ENCODE measurements around the gene SLC12A3.
"Not testable (repeated sequence)": the region's sequence is repeated elsewhere in the genome, so short reads cannot be mapped to it uniquely, and the experiment has no call there.

Gene SLC12A3

DNA sequence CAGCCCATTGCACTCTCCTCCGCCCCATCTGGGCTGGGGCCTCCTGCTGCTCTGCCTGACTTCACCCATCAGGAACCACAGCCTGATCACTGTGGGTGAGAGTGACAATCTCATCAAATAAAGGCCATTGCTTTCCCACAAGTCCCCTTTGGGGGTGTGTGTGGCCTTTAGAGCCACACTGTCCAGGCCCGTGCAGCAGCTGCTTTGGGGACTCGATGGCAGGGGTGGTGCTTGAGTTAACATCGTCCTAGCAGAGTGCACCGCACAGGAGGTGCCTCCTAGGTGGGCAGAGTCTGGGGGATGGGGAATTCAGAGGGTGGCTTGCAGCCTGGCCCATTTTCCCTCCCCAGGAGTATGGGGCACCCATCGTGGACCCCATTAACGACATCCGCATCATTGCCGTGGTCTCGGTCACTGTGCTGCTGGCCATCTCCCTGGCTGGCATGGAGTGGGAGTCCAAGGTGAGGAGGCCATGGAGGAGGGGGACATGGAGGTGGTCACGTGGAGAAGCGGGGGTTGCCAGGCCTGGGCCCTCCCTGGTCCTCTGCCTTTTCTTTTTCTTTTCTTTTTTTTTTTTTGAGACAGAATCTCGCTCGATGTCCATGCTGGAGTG lies 5.4 kb downstream of the SLC12A3 start:
- DNase-seq = no peak

DNA sequence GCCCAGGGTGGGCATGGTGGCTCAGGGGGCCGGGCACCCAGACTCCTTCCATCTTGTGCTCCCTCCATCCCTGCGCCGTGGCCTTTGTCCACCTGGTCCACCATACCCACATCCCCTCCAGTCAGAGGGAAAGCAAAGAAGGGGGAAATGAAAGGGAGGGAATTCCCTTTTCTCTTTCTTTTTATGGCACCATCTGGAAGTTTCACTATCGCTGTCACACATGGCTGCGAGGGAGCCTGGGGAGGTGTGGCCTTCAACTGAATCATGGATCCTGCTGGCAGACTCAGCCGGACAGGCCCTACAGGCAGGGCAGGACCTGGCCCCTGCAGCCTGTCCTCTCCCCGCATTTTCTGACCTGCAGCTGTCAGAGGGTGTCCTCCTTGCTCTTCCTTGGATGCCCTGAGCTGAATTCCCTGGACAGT lies 6.2 kb downstream of the SLC12A3 start:
- DNase-seq = no peak

DNA sequence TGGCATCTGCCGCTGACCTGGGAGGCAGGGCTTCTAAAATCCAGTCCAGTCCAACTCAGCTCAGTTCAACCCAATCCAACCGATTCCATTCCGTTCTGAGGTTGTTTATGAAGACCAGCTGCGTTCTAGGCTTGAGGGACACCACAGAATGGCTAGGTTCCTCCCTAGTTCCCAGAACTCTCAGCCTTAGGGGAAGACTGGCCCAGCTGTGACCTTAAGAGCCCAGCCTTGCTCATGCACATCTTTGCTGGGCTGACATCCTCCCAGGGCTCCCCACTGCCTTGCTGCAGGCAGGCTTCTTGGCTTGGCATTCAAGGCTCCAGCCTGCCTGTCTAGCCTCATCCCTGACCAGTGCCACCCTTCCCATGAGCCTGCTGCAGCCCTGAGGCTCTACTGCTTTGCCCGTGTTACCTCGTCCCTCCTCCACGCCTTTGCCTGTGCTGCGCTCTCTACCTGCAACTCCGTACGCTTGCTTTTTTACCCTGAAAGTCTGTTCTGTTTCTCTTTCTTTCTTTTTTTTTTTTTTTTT lies 7.9 kb downstream of the SLC12A3 start:
- DNase-seq = no peak

DNA sequence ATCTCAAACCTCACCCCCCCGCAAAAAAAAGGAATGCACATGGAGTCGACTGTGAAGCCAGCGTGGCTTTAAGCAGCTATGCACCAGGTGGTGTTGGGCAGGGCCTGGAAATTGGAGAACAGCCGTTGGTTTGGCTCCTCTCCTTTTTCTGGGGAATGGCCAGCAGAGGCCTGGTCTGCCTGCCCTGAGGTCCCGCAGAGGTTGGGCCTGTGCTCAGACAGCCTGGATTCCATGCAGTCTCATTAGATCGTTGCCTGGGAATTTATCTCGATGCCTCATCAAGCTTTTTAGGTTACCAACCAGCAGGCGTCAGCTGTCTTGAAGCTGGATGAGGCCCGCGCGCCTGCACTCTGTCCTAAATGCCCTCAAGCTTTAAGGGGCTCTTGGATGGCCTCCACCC lies 9.8 kb downstream of the SLC12A3 start:
- no peak for DNase-seq

GRCh38 chr16:56876048-56876447 lies 11.0 kb downstream of the SLC12A3 start:
- DNase-seq = no peak

DNA sequence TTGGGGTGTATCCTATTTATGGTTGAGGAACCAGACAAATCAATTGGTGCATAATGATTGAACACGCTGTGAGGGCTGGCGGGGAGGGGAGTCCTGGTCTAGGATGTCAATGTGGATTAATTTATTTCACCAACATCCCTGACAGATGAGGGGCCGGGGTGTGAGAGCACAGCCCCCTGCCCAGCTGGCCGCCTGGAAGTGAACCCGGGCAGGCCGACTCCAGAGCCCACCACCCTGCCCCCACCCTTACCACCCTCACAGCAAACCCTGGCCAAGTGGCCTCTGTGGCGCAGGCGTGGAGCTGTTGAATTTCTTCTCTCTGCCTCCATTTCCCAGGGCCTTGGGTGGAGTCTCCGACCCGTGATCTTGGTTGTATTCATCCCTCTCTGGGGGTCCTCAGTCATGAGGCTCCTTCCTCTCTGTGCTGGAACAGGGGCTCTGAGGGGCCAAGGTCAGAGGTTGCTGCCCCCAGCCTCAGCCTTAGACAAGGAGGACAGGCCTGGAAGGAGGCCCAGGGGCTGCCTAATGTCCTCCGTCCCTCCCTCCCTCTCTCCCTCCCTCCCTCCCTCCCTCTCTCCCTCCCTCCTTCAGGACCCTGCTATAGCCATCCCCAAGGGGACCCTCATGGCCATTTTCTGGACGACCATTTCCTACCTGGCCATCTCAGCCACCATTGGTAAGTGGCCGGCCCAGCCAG lies 12.6 kb downstream of the SLC12A3 start:
- DNase-seq = no peak

- no peak for DNase-seq
Observed at GRCh38 chr16:56878282-56878854, 13.4 kb downstream of the SLC12A3 start.

- no peak for DNase-seq
Observed at GRCh38 chr16:56879276-56879675, 14.3 kb downstream of the SLC12A3 start.

- no peak for DNase-seq
Observed at GRCh38 chr16:56880176-56880575, 15.2 kb downstream of the SLC12A3 start.

- DNase-seq = no peak
Observed at GRCh38 chr16:56880685-56881084, 15.7 kb downstream of the SLC12A3 start.

DNA sequence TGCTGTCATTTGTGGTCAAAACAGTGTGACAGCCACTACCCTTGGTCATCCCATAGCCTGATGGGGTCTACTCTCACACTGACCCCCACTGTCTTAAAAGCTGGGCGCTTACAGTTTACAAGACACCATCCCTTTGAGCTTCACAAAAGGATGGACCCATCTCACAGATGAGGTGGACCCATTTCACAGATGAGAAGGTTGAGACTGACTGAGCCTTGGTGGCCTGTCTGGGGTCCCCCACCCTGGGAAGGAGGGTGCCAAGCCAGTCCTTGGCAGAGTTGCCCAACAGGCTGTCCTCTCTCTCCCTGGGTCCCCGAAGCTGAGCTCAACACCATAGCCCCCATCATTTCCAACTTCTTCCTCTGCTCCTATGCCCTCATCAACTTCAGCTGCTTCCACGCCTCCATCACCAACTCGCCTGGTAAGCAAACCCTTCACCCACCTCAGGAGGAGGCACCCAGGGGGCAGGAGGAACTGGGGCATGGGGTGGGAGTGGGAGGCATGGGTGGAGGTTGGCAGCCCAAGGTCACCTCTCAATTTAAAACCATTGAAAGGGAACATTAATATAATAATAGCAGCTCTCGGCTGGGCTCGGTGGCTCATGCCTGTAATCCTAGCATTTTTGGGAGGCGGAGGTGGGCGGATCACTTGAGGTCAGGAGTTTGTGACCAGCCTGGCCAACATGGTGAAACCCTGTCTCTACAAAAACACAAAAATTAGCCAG lies 17.2 kb downstream of the SLC12A3 start:
- no peak for DNase-seq

- no peak for DNase-seq
Observed at GRCh38 chr16:56883586-56883985, 18.6 kb downstream of the SLC12A3 start.

DNA sequence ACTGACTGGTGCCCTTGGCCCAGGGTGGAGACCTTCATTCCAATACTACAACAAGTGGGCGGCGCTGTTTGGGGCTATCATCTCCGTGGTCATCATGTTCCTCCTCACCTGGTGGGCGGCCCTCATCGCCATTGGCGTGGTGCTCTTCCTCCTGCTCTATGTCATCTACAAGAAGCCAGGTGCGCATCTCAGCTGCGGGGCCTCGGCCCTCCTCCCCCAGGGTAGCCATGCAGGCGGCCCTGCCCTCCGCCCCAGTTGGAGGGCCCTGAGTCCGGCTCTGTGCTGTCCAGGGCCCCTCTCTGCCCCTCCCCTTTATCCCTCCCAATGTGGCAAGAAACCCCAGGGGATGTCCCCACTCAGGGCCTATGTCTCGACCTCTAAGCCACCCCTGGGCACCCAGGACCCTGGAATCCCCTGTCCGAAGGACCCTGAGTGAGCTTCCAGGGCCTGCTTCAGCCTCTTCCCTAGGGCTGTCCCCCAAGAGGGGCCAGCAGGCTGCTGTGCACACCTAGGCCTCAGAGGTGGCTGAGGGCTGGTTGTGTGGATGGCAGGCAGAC lies 19.1 kb downstream of the SLC12A3 start:
- DNase-seq = no peak

DNA sequence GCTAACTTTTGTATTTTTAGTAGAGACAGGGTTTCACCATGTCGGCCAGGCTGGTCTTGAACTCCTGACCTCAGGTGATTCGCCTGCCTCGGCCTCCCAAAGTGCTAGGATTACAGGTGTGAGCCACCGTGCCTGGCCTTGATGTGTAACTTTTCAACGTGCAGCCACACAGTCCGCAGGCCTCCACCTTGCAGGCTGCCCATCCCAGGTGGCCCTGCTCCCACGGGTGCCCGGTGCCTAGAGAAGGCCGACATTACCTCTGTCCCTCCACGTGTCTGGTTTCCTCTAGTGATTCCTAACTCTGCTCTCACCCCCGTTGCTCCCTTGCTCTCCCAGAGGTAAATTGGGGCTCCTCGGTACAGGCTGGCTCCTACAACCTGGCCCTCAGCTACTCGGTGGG lies 19.9 kb downstream of the SLC12A3 start:
- not testable (repeated sequence) for DNase-seq

DNA sequence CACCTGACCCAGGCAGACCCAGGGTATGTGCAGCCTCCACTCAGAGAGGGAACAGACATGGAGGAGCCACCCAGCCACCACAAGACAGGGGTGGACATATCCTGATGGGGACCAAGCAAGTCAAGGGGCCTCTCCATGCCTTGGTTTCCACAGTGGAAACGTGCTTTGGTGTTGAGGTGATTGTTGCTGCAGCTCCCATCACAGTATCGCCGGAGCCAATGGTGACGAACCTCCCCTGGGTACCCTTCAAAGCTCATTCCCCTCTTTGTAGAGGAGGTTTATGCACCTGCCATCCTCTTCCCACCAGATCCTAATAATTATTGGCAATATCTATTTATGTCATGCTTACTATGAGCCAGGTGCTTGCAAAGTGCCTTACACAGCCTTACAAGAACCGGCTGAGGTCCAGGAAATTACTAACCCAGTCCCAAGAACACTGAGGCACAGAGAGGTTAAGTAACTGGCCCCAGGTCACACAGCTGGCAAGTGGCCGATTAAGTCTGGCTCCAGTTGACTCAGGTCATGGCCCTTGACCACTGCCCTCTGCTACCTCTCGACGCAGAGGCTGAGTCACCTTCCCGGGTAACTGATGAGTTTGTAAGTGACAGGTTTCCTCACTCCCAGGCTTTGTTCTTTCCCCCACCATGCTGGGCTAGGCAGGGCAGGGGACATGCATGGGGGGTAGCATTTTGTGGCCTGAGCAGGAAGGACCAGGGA lies 20.6 kb downstream of the SLC12A3 start:
- DNase-seq = no peak

DNA sequence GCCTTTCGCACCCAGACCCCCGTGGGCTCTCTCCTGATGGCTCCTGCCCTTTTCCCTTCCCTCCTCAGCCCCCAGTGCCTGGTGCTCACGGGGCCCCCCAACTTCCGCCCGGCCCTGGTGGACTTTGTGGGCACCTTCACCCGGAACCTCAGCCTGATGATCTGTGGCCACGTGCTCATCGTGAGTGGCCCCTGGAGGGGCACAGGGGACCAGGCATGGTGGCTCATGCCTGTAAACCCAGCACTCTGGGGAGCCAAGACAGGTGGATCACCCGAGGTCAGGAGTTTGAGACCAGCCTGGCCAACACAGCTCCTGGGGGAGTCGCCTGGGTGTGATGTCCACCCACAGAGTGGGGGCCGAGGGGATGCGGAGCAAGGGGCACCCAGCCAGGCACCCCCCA lies 21.3 kb downstream of the SLC12A3 start:
- DNase-seq = no peak

- no peak for DNase-seq
Observed at GRCh38 chr16:56886826-56887225, 21.8 kb downstream of the SLC12A3 start.

DNA sequence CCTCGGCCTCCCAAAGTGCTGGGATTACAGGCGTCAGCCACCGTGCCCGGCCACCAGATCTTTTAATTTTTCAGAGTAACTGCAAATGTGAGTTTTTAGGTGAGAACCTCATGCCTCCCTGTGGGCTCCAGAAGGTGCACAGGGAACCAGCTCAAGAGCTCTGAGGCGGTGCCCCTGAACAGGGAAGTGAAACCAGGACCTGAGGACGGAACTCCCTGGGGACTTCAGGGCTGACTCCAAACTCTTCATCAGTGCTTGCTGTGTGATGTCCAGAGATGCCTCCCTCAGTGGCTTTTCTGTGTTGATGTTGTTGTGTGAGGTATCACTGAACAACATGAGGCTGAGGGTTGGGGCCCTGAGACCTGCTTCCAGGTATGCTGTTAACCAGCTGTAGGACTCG lies 23.8 kb downstream of the SLC12A3 start:
- DNase-seq = no peak

DNA sequence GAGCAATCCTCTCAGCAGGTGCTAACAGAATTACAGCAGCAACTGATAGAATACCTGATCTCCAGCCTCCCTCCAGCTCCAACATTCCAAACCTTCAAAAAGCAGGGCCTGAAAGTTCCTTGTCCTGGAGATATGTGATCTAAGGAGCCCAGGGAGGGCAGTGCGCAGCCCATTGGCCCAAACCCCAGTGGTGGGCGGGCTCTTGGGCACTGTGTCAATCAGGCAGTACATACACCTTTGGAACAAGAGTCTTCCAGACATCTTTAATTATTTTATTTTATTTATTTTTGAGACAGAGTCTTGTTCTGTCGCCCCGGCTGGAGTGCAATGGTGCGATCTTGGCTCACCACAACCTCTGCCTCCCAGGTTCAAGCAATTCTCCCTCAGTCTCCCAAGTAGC lies 24.2 kb downstream of the SLC12A3 start:
- DNase-seq = no peak

DNA sequence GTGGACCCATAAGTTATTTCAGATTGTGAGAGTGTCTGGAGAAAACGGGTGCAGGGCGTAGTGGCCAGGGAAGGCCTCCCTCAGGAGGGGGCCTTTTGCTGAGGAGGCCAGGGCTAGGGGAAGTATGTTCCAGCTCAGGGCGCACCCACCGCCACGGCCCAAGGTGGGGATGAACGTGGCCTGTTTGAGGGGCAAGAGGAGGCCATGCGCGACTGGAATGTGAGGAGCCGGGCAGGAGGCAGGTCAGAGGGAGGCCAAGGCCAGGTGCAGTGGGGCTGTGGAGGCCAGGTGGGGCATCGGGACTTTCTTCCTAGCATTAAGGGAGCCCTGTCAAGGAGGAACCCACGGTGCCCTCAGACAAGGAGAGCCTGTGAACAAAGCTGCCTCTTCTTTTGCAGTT lies 26.7 kb downstream of the SLC12A3 start:
- no peak for DNase-seq

DNA sequence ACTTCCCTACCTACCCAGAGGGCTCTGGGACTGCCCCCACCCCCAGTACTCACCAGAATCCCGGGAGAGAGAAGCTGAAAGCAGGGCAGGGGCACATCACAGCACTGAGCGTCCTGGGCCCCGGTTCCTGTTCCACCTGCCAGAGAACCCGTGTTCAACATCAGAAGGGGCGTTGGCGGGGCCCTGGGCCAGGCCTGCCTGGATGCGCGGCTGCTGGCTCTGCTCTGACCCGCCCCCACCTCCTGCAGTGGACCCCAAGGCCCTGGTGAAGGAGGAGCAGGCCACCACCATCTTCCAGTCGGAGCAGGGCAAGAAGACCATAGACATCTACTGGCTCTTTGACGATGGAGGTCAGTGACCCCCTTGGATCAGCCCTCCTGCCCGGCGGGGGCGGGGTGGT lies 27.7 kb downstream of the SLC12A3 start:
- no peak for DNase-seq

GRCh38 chr16:56894331-56894917 lies 29.4 kb downstream of the SLC12A3 start:
- no peak for DNase-seq

All from central memory CD4-positive, alpha-beta T cell (primary cell).